Measurements from ENCODE around the gene ZNF532.

DNA sequence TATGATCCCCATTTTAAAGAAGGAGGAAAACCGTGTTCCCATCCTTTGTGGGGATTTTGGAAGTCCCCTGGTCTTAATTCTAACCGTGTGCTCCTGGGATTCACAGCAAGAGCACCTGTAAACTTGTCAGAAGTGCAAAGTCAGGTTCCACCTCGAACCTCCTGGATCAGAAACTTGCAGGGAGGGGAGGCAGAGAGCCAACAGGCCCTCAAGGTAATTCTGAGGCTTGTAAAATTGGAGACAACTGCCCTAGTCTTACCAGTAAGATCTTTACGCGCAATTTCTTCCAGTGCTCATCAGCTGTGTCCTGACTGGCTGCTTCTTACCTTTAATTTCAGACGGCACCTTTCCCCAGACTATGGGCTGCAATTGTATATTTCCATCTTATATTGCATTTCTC is 161.7 kb downstream of the ZNF532 start:
- TF ChIP-seq CTCF (conservative IDR thresholded peaks at IDR 0.05 in 1 of 2, IDR thresholded peaks at IDR 0.05 in 1 of 2; ENCODE audit: extremely low read depth in 1 of 2, insufficient read depth in 1 of 2, low read depth in 1 of 2, low read length in 2 of 2) = no peak
- TF ChIP-seq EZH2 (IDR thresholded peaks at IDR 0.05; ENCODE audit: borderline replicate concordance, low read length) = no peak
